ENCODE measurements around the gene GNLY.

Gene GNLY

GRCh38 chr2:85681776-85682175, 12.4 kb upstream of the GNLY start:
- Histone ChIP-seq H3K4me1 (ENCODE audit: control insufficient read depth, insufficient read depth, low read length, poor library complexity, severe bottlenecking) (no peaks in the 10 kb centered on the region), H3K4me3 (ENCODE audit: insufficient read depth, low read depth, low read length, poor library complexity, severe bottlenecking) (no peak overlapping the region), H3K27ac (ENCODE audit: insufficient read depth, low read length, poor library complexity, severe bottlenecking) (no peak overlapping the region), H3K36me3 (ENCODE audit: control insufficient read depth, insufficient read depth, low read length) (no peaks in the 10 kb centered on the region), H3K9me3 (ENCODE audit: control insufficient read depth, low read length) (no peaks in the 10 kb centered on the region), H3K27me3 (replicated peaks; ENCODE audit: control insufficient read depth, insufficient read depth, low read length, poor library complexity, severe bottlenecking) (no peaks in the 10 kb centered on the region)
- DNase-seq, result no peak

- no peaks in the 10 kb centered on the region for H3K36me3 ChIP-seq (ENCODE audit: control insufficient read depth, insufficient read depth, low read length)
- H3K4me3 ChIP-seq (ENCODE audit: insufficient read depth, low read depth, low read length, poor library complexity, severe bottlenecking), result no peak overlapping the region
- no peak overlapping the region for H3K27ac ChIP-seq (ENCODE audit: insufficient read depth, low read length, poor library complexity, severe bottlenecking)
- no peaks in the 10 kb centered on the region for H3K4me1 ChIP-seq (ENCODE audit: control insufficient read depth, insufficient read depth, low read length, poor library complexity, severe bottlenecking)
- DNase-seq, result no peak
- no peaks in the 10 kb centered on the region for H3K27me3 ChIP-seq (replicated peaks; ENCODE audit: control insufficient read depth, insufficient read depth, low read length, poor library complexity, severe bottlenecking)
- no peaks in the 10 kb centered on the region for H3K9me3 ChIP-seq (ENCODE audit: control insufficient read depth, low read length)
Observed at GRCh38 chr2:85682378-85682777, 11.8 kb upstream of the GNLY start.

- Histone ChIP-seq H3K9me3 (ENCODE audit: control insufficient read depth, low read length) (no peaks in the 10 kb centered on the region), H3K27me3 (replicated peaks; ENCODE audit: control insufficient read depth, insufficient read depth, low read length, poor library complexity, severe bottlenecking) (no peaks in the 10 kb centered on the region)
Observed at GRCh38 chr2:85684380-85684779, 9.8 kb upstream of the GNLY start.

GRCh38 chr2:85684806-85685205, 9.4 kb upstream of the GNLY start:
- Histone ChIP-seq H3K36me3 (ENCODE audit: control insufficient read depth, insufficient read depth, low read length) (no peaks in the 10 kb centered on the region), H3K27me3 (replicated peaks; ENCODE audit: control insufficient read depth, insufficient read depth, low read length, poor library complexity, severe bottlenecking) (no peaks in the 10 kb centered on the region), H3K9me3 (ENCODE audit: control insufficient read depth, low read length) (no peaks in the 10 kb centered on the region), H3K4me1 (ENCODE audit: control insufficient read depth, insufficient read depth, low read length, poor library complexity, severe bottlenecking) (no peaks in the 10 kb centered on the region), H3K4me3 (ENCODE audit: insufficient read depth, low read depth, low read length, poor library complexity, severe bottlenecking) (no peak overlapping the region), H3K27ac (ENCODE audit: insufficient read depth, low read length, poor library complexity, severe bottlenecking) (no peak overlapping the region)
- DNase-seq, result no peak

More at GRCh38 chr2:85684380-85684779, 9.8 kb upstream of the GNLY start:
- no peak for DNase-seq
- Histone ChIP-seq H3K4me1 (ENCODE audit: control insufficient read depth, insufficient read depth, low read length, poor library complexity, severe bottlenecking) (no peaks in the 10 kb centered on the region), H3K36me3 (ENCODE audit: control insufficient read depth, insufficient read depth, low read length) (no peaks in the 10 kb centered on the region), H3K4me3 (ENCODE audit: insufficient read depth, low read depth, low read length, poor library complexity, severe bottlenecking) (no peak overlapping the region), H3K27ac (ENCODE audit: insufficient read depth, low read length, poor library complexity, severe bottlenecking) (no peak overlapping the region)

GRCh38 chr2:85690932-85691331, 3.2 kb upstream of the GNLY start:
- no peaks in the 10 kb centered on the region for H3K9me3 ChIP-seq (ENCODE audit: control insufficient read depth, low read length)
- no peak overlapping the region for H3K4me3 ChIP-seq (ENCODE audit: insufficient read depth, low read depth, low read length, poor library complexity, severe bottlenecking)
- no peak overlapping the region for H3K27ac ChIP-seq (ENCODE audit: insufficient read depth, low read length, poor library complexity, severe bottlenecking)
- no peaks in the 10 kb centered on the region for H3K27me3 ChIP-seq (replicated peaks; ENCODE audit: control insufficient read depth, insufficient read depth, low read length, poor library complexity, severe bottlenecking)
- no peaks in the 10 kb centered on the region for H3K4me1 ChIP-seq (ENCODE audit: control insufficient read depth, insufficient read depth, low read length, poor library complexity, severe bottlenecking)
- H3K36me3 ChIP-seq (ENCODE audit: control insufficient read depth, insufficient read depth, low read length), result no peaks in the 10 kb centered on the region
- no peak for DNase-seq

- Histone ChIP-seq H3K27me3 (replicated peaks; ENCODE audit: control insufficient read depth, insufficient read depth, low read length, poor library complexity, severe bottlenecking) (no peaks in the 10 kb centered on the region), H3K4me1 (ENCODE audit: control insufficient read depth, insufficient read depth, low read length, poor library complexity, severe bottlenecking) (no peaks in the 10 kb centered on the region), H3K4me3 (ENCODE audit: insufficient read depth, low read depth, low read length, poor library complexity, severe bottlenecking) (no peak overlapping the region), H3K27ac (ENCODE audit: insufficient read depth, low read length, poor library complexity, severe bottlenecking) (no peak overlapping the region), H3K36me3 (ENCODE audit: control insufficient read depth, insufficient read depth, low read length) (no peaks in the 10 kb centered on the region), H3K9me3 (ENCODE audit: control insufficient read depth, low read length) (no peaks in the 10 kb centered on the region)
- DNase-seq, result no peak
Observed at GRCh38 chr2:85692039-85692645, 2.0 kb upstream of the GNLY start.

GRCh38 chr2:85695121-85695520, 963 bp downstream of the GNLY start:
- Histone ChIP-seq H3K9me3 (ENCODE audit: control insufficient read depth, low read length) (no peaks in the 10 kb centered on the region), H3K27ac (ENCODE audit: insufficient read depth, low read length, poor library complexity, severe bottlenecking) (no peak overlapping the region), H3K4me1 (ENCODE audit: control insufficient read depth, insufficient read depth, low read length, poor library complexity, severe bottlenecking) (no peaks in the 10 kb centered on the region), H3K36me3 (ENCODE audit: control insufficient read depth, insufficient read depth, low read length) (no peaks in the 10 kb centered on the region), H3K4me3 (ENCODE audit: insufficient read depth, low read depth, low read length, poor library complexity, severe bottlenecking) (no peak overlapping the region), H3K27me3 (replicated peaks; ENCODE audit: control insufficient read depth, insufficient read depth, low read length, poor library complexity, severe bottlenecking) (no peaks in the 10 kb centered on the region)
- no peak for DNase-seq

- Histone ChIP-seq H3K4me1 (ENCODE audit: control insufficient read depth, insufficient read depth, low read length, poor library complexity, severe bottlenecking) (no peaks in the 10 kb centered on the region), H3K4me3 (ENCODE audit: insufficient read depth, low read depth, low read length, poor library complexity, severe bottlenecking) (no peak overlapping the region), H3K27ac (ENCODE audit: insufficient read depth, low read length, poor library complexity, severe bottlenecking) (no peak overlapping the region), H3K36me3 (ENCODE audit: control insufficient read depth, insufficient read depth, low read length) (no peaks in the 10 kb centered on the region), H3K27me3 (replicated peaks; ENCODE audit: control insufficient read depth, insufficient read depth, low read length, poor library complexity, severe bottlenecking) (no peaks in the 10 kb centered on the region), H3K9me3 (ENCODE audit: control insufficient read depth, low read length) (no peaks in the 10 kb centered on the region)
- no peak for DNase-seq
Observed at GRCh38 chr2:85695691-85696668, 1.8 kb downstream of the GNLY start.

- no peak for DNase-seq
- H3K36me3 ChIP-seq (ENCODE audit: control insufficient read depth, insufficient read depth, low read length), result no peaks in the 10 kb centered on the region
- no peaks in the 10 kb centered on the region for H3K4me1 ChIP-seq (ENCODE audit: control insufficient read depth, insufficient read depth, low read length, poor library complexity, severe bottlenecking)
- H3K27ac ChIP-seq (ENCODE audit: insufficient read depth, low read length, poor library complexity, severe bottlenecking), result no peak overlapping the region
- no peaks in the 10 kb centered on the region for H3K27me3 ChIP-seq (replicated peaks; ENCODE audit: control insufficient read depth, insufficient read depth, low read length, poor library complexity, severe bottlenecking)
- no peak overlapping the region for H3K4me3 ChIP-seq (ENCODE audit: insufficient read depth, low read depth, low read length, poor library complexity, severe bottlenecking)
- no peaks in the 10 kb centered on the region for H3K9me3 ChIP-seq (ENCODE audit: control insufficient read depth, low read length)
Observed at GRCh38 chr2:85697096-85697495, 2.9 kb downstream of the GNLY start.

GRCh38 chr2:85697716-85698115, 3.6 kb downstream of the GNLY start:
- no peak overlapping the region for H3K27ac ChIP-seq (ENCODE audit: insufficient read depth, low read length, poor library complexity, severe bottlenecking)
- no peaks in the 10 kb centered on the region for H3K9me3 ChIP-seq (ENCODE audit: control insufficient read depth, low read length)
- no peaks in the 10 kb centered on the region for H3K4me1 ChIP-seq (ENCODE audit: control insufficient read depth, insufficient read depth, low read length, poor library complexity, severe bottlenecking)
- no peak for DNase-seq
- H3K4me3 ChIP-seq (ENCODE audit: insufficient read depth, low read depth, low read length, poor library complexity, severe bottlenecking), result no peak overlapping the region
- H3K27me3 ChIP-seq (replicated peaks; ENCODE audit: control insufficient read depth, insufficient read depth, low read length, poor library complexity, severe bottlenecking), result no peaks in the 10 kb centered on the region
- no peaks in the 10 kb centered on the region for H3K36me3 ChIP-seq (ENCODE audit: control insufficient read depth, insufficient read depth, low read length)
